T follicular helper cell (primary cell): ENCODE data around the gene PRTFDC1.
"Not testable (repeated sequence)": the region's sequence is repeated elsewhere in the genome, so short reads cannot be mapped to it uniquely, and the experiment has no call there.

ENCODE experiments used
- DNase-seq: peaks from one replicate; pipeline ENCODE4 v3.0.0-alpha.2; 2020; ENCODE audit warnings: low read depth

PRTFDC1 gene

DNA sequence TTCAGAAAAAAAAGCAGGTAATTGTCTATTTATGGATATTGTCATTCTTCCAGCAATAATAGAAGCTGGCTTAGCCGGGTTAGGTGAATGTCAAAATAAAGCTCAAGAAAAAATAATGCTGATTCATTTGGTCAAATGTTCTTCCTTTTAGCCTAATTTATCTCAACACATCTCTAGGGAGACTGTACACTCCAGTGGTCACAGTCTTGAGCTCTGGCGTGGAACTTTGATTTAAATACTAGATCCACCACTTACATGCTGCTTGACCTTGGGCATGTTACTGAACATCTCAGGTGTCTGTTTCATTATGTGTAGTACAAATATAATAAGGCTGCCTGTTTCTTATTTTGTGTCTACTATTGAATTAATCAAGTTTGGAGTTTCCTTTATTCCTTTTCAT lies 22.0 kb downstream of the PRTFDC1 start:
- DNase-seq: no peak

DNA sequence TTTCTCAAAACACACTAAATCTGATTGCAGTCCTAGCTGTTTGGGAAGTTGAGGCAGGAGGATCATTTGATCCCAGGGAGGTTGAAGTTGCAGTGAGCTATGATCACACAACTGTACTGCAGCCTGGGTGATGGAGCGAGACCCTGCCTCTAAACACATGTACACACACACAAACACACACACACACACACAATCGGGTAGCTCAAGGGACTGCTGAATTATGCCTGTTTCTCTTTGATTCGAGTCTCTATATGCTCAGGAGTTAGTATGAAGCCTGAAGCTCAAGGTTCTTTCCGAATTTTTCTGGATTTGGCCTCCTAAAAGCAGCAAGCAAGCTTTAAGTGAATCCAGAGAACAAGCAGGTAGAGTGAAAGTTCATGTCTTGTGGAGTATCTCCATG lies 22.5 kb downstream of the PRTFDC1 start:
- DNase-seq: no peak

GRCh38 chr10:24929056-24929544 lies 23.3 kb downstream of the PRTFDC1 start:
- no peak for DNase-seq

- no peak for DNase-seq
Measured at GRCh38 chr10:24928163-24928562, 24.2 kb downstream of the PRTFDC1 start.

- no peak for DNase-seq
Measured at GRCh38 chr10:24926557-24926956, 25.8 kb downstream of the PRTFDC1 start.

- DNase-seq: no peak
Measured at GRCh38 chr10:24925799-24926198, 26.6 kb downstream of the PRTFDC1 start.

DNA sequence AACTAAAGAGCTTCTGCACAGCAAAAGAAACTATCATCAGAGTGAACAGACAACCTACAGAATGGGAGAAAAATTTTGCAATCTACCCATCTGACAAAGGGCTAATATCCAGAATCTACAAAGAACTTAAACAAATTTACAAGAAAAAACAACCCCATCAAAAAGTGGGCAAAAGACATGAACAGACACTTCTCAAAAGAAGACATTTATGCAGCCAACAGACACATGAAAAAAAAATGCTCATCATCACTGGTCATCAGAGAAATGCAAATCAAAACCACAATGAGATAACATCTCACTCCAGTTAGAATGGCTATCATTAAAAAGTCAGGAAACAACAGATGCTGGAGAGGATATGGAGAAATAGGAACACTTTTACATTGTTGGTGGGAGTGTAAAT lies 27.9 kb downstream of the PRTFDC1 start:
- not testable (repeated sequence) for DNase-seq

GRCh38 chr10:24922222-24922868 lies 30.1 kb downstream of the PRTFDC1 start:
- DNase-seq: not testable (repeated sequence)

DNA sequence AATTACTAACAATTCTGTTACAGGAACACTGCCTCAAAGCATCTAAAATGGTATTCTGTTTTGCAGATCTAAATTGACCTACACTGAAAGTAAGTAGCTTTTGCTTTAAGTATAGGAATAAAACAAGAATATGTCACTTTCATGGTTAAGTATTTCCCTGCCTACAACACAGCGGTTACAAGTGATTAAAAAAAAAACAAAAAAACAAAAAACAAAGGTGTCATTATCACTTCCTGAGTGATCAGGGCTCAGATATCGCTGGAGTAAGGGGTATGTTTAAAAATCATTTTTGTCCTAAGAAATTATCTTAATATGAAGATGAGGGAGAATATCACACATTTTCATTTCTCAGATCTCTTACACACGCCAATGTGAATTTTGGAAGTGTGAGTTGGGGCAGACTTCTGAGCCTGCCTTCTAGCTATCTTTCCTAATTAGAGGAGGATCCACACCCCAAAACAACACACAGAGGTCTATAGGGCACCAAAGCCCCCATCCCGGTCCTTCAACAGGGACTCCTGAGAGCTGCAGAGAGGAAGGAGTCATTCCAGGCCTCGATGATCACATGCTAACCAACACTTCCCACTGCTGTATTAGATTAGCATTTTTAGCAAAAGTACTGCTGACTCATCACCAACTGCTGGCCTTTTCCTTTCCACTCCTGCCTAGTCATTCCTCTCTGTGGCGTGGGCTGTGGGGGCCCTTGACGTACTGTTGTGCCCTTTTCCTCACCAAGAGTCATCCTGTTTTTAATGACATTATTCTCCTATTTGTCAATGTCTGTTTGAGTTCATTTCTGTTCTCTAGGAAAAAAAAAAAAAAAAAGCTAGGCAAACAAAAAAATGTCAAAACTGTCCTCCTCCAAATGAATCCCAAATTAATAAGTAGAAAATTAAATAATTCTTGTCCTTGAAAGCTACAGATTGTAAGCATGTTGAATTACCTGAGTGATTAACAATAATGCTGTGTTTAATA lies 31.2 kb downstream of the PRTFDC1 start:
- DNase-seq: no peak

DNA sequence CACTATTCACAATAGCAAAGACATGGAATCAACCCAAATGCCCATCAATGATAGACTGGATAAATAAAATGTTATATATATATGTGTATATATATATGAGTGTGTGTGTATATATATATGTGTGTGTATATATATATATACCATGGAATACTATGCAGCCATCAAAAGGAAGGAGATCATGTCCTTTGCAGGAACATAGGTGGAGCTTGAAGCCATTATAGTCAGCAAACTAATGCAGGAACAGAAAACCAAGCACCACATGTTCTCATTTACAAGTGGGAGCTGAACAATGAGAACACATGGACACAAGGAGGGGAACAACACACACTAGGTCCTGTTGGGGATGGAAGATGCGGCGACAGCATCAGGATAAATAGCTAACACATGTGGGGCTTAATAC lies 32.2 kb downstream of the PRTFDC1 start:
- not testable (repeated sequence) for DNase-seq

DNA sequence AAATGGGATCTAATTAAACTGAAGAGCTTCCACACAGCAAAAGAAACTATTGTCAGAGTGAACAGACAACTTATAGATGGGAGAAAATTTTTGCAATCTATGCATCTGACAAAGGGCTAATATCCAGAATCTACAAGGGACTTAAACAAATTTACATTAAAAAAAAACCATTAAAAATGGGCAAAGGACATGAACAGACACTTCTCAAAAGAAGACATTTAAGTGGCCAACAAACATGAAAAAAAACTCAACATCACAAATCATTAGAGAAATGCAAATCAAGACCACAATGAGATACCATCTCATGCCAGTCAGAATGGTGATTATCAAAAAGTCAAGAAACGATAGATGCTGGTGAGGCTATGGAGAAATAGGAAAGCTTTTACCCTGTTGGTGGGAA lies 32.8 kb downstream of the PRTFDC1 start:
- DNase-seq: not testable (repeated sequence)

DNA sequence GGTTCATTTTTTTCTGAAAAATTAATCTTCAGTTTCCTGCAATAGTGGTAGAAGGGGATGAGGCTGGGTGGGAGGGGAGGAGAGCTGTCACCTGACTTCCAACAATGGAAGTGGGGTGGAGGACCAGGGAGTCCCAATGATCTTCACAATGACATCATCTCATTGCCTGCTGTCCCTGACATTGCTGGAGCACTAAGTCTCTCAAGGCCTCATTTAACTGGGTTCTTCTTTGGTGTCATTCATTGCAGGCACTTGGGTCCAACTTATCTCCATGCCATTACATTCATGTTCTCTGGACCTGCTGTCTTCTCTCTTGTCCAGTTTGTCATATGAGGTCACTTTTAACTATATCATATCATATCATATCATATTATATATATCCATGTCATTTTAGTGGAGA lies 34.4 kb downstream of the PRTFDC1 start:
- DNase-seq: no peak

DNA sequence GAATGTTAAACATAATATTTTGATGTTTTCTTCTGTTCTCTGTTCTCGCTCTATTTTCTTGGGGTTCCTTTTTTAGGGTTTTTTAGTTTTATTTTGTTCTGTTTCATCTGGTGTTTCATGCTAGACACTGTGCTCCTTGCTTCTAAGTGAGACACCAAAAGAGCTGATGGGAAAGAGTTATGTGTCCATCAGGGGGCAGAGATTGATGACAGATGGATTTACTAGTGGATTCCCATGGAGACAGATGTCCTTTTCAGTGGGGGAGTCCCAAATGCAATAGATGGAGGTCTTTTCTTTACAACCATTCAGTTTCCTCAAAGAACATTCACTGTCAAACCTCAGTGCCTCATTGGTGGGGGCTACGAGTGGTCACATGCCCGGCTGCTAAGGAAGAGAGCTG lies 34.9 kb downstream of the PRTFDC1 start:
- no peak for DNase-seq

- DNase-seq: no peak
Measured at GRCh38 chr10:24916365-24916764, 36.0 kb downstream of the PRTFDC1 start.

- DNase-seq: no peak
Measured at GRCh38 chr10:24915304-24915703, 37.1 kb downstream of the PRTFDC1 start.

DNA sequence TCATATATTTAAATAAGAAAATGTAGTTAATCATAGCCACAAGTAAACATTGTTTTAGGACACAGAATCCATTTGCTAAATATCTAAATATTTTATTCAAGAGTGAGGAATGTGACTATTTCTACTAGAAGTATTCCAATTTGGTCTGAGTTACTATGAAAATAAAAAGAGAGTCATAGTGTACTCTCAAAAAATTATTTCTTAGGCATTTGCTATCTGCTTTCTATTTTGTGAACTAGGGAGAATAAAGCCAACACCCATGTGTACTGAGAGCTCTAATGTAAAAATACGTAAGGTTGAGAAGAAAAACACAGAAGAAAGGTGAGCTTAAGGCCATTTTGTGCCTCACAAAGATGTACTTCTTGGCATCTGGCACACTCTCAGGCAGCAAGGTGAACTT lies 38.3 kb downstream of the PRTFDC1 start:
- no peak for DNase-seq

GRCh38 chr10:24912215-24912614 lies 40.2 kb downstream of the PRTFDC1 start:
- no peak for DNase-seq

DNA sequence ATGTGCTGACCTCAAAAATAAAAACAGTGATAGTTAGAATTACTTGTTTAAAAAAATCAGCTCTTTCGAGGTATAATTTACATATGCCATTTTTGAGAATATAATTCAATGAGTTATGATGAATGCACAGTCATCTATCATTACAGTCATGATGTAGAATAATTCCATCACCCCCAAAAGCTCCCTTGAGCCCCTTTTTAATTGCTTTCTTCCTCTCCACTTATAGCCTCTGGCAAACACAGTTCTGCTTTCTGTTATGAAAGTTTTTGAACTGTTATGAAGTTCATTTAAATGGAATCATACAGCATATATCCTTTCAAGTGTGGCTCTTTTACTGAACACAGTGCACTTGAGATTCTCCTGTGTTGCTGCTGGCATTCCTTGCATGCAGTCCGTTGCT lies 41.4 kb downstream of the PRTFDC1 start:
- no peak for DNase-seq

DNA sequence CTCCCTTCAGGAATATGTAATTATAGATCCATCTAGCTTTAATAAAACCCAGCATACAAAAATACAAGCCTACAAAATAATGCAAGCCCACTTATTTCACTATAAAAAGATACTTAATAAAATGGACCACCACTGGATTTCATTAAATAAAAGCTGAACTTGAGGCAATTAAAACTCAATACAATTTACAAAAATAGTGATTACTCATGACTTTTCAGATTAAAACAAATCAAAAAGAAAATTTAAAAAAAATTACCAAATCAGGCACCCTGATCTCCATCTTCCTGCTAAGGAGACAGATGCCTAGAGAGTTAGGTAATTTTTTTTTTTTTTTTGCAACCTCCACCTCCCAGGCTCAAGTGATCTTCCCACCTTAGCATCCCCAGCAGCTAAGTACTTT lies 41.8 kb downstream of the PRTFDC1 start:
- DNase-seq: no peak

GRCh38 chr10:24908793-24909423 lies 43.5 kb downstream of the PRTFDC1 start:
- DNase-seq: no peak

- no peak for DNase-seq
Measured at GRCh38 chr10:24907956-24908355, 44.5 kb downstream of the PRTFDC1 start.

DNA sequence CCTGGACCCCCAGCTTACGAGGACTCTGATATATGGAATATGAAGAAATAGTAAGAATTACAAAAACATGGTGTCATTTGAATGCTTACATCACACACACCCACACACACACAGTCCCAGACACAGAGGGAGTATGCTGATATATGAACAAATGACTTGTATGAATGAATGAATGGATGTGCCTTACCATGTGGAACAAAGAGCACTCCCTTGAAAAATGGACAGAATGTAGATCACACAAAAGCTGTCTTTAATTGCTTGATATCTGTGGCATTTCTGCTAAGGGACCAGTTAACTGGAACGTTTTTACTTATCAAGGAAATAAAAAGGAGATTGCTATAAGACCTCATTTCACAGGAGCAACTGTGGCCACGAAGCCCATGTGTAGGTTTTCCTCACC lies 46.0 kb downstream of the PRTFDC1 start:
- DNase-seq: no peak

DNA sequence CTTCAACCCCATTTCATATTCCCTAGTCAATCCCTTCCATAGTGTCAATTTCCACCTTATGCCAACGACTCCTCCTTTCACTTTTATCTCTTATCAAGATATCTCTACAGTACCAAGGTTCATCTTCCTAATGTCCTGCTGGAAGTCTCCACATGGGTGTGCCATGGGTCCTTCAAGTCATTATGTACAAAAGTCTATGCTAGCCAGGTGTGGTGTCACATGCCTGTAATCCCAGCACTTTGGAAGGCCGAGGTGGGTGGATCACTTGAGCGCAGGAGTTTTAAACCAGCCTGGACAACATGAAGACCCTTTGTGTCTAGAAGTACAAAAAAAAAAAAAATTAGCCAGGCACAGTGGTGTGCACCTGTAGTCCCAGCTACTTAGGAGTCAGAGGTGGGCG lies 47.6 kb downstream of the PRTFDC1 start:
- DNase-seq: no peak
